NCI-H2196 treated with DMSO at 0.1 percent for 48 hours (cell line): ENCODE measurements around the gene UTP18.
"Not testable (repeated sequence)": the region's sequence is repeated elsewhere in the genome, so short reads cannot be mapped to it uniquely, and the experiment has no call there.

Source experiments
- DNase-seq: peaks from one replicate; lab custom pipeline; 2025; ENCODE audit not compliant: unreplicated experiment; lab: John Stamatoyannopoulos, UW

Gene UTP18

GRCh38 chr17:51258756-51259563 is 1.4 kb upstream of the UTP18 start:
- DNase-seq, result no peak

DNA sequence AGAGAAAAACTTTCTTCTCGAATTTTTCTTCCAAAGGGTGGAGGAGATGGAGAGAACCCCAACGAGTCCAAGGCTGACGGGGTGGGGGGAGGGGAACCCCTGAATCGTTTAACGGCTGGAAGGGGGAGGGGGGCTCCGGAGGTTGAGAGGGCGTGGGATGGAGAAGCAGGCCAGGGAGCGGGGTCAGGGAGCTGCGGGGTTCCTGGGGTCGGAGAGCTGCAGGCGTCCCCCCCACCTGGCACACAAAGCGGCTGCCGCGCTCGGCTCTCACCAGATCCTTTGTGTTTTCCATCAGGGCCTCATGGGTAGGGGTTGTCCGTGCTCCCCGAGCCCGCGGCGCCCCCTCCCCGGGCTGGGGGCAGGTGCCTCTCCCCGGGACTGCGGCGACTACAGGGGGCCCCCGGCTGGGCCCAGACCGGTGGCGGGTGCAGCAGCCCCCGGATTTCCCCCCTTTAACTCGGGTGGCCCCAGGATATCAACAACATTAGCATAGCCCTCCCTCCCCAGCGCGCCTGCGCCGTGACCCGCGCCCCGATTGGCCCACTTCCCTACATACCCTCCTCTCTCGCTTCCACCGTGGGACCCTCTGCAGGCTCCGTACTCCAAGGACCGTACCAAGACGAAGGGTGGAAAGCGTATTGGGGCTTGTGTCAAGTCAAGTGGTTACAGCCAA is 646 bp upstream of the UTP18 start, which contains the start of gene MBTD1:
Gene MBTD1, minus strand, starts transcription at position 486 of the 673 bp plus-strand sequence. CDS start 34,888 bp downstream, outside the sequence.
- DNase-seq, result peak; percentile 86

DNA sequence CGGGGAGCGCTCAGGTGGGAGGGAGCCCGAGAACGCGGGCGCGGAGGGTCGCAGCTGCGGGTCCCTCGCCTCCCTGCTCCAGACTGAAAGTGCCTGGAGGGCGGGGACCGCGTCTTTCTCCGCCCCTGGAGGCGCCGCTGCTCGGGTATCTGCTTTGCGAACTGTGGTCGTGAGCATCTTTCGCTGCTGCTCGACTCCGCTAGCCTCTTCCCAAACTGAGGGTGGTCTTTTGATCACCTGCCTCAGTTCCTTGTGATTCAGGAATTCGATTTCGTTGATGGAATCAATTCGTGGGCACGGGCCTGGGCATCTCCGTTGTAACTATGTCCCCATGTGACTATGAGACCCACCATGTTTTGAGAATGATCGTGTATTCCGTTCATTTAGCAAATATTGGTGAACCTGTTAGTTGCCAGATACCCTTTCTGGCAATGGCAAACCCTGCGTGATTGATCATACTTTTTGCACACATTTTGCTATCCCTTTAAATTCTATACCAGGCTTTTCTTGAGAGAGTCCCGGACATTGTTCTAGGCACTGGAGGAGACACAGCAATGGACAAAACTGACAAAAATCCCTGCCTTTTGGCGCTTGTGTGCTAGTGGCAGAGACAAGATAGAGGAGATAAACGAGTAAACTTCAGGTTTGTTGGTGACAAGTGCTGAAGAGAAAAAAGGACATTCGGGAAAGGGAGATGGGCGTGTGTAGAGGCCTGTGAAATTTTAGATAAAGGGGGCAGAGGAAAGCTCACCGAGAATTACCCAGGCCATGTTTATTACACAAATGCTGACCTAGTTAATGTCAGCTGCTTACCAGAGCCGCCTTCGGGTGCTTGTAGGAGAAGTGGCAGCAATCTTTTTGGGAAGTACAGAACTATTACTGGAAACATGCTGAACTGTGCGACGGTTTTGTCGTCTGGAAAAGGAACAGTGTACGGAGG is 948 bp downstream of the UTP18 start:
- DNase-seq, result no peak

DNA sequence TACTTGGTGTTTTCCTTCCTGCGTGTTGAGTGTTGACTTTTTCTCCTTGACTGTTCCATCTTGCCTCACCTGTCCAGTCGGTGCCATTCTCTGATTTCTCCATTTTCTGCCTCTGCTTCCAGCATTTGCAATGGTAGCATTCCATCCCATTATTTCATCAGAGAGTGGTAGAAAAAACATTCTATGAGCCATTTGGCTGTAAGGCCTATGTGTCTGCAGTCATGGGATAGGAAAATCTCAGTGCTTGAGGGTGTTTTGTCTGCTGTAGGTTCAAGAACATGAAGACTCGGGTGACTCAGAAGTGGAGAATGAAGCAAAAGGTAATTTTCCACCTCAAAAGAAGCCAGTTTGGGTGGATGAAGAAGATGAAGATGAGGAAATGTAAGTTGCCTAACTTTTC is 2.7 kb downstream of the UTP18 start:
- DNase-seq, result no peak

DNA sequence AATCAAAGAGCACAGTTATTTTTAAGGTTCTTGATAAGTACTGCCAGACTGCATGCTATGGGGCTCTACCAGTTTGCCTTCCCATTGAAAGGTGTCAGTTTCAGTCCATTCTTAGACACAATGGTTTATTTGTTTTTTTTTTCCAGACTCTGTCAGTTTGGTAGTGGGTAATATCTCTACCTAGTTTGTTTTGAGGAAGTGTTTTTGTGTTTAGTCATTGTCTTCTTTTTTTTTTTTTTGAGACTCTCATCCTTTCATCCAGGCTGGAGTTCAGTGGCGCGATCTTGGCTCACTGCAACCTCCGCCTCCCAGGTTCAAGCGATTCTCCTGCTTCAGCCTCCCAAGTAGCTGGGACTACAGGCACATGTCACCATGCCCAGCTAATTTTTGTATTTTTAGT is 4.1 kb downstream of the UTP18 start:
- DNase-seq, result not testable (repeated sequence)

DNA sequence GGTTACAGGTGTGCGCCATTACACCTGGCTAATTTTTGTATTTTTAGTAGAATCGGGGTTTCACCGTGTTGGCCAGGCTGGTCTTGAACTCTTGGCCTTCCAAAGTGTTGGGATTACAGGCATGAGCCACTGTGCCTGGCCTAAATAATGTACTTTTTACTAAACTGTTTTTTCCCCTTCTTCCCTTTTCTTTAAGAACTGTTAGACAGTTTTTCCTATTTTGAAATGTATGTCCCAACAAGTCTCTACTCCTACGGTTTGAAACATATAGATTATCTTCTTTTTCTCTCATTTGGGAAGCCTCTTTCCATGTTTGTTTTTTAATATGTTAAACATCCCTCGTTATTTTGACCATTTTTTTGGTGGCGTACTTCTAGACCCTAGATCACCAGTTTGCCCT is 9.6 kb downstream of the UTP18 start:
- DNase-seq, result no peak

- DNase-seq, result no peak
Observed at GRCh38 chr17:51270636-51271035, 10.3 kb downstream of the UTP18 start.

DNA sequence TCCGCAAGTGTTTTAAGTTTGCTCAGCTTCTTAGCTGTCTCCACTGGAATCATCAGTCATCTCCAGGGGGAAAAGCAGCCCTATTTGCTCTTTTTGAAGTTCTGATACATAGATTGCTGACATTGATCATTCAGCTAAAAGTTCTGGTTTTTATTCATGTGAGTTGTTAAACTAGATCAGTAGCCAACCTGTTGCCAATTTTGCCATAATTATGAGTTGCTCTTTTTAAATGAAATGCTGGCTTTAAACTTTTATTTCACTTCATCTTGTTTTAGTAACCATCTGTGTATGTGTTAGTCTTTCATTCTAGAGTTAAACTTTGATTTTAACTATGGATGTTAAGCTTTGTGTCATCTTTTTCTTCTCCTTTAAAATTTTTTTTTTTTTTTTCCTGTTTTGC is 12.5 kb downstream of the UTP18 start:
- no peak for DNase-seq

DNA sequence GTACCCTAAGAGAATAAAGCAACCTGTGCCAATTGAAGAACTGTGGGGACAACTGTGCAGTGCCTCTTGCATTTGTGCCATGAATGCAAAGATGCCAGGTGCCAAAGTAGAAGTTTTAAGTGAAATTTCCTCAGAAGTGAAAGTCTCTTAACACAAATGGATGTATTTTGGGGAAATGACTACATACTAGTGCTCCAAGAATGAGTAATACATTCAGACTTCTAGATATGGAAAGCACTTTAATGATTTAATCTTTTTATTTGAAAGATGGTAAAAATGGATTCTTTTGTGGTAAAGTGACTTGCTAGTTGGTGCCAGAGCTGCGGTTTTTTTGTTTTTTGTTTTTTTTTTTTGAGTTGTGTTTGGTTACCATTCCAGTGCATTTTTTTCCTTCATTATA is 15.0 kb downstream of the UTP18 start:
- DNase-seq, result no peak

DNA sequence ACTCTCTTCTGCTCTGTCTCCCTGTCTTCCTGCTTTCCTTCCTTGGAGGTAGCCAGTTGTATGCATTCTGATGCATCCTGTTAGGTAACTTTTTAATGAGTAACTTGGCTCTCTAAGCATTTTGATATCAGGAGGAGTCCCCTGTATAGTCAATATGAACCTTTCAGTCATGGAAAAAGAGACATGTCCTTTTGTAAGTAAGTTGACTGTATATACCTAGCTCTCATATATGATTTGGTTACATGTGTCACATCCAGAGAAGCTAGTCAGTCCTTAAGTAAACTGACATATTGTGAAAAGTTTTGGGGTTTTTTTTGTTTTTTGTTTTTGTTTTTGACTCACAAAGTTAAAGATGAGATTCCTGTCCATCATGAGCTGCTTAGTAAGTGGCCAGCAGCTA is 18.8 kb downstream of the UTP18 start:
- no peak for DNase-seq

DNA sequence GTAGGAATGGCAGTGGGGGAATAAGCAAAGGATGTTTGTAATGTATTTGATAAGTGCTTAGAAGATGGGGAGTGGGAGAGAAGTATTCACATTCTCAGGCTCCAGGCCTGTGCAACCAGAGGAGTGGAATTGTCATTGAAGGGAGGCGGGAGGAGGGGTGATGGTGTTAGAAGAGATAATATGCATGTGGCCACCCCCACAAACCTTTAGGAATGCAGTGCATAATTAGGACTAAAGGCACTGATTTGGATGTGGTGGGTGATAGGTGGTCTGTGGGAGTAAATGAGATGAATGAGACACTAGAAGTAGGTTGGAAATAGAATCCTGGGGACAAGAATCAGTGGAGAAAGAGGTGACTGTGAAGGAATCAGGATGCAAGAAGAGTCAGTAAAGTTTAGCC is 27.1 kb downstream of the UTP18 start:
- no peak for DNase-seq

DNA sequence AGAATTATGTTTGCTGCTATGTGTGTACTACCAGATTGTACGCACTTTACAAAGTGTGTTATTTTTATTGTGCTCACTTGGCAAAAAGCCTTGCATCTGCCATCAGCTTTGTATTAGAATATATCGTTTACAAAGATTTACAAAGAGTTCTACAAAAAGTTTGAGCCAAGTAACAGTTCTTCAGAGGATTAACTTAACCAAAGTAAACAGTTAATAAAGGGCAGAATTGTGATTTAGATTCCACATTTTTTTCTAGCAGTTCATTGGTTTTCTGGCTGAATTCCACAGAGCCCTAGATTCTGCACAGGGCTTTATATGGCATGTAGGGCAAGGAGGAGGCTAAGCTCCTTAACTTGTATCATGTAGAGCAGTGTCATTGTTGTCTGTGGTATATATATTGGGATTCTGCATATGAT is 29.4 kb downstream of the UTP18 start:
- DNase-seq, result no peak

DNA sequence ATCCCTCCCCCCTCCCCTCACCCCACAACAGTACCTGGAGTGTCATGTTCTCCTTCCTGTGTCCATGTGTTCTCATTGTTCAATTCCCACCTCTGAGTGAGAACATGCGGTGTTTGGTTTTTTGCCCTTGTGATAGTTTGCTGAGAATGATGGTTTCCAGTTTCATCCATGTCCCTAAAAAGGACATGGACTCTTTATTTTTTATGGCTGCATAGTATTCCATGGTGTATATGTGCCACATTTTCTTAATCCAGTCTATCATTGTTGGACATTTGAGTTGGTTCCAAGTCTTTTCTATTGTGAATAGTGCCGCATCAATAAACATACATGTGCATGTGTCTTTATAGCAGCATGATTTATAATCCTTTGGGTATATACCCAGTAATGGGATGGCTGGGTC is 34.0 kb downstream of the UTP18 start:
- not testable (repeated sequence) for DNase-seq

- peak; percentile 5 for DNase-seq
Observed at GRCh38 chr17:51298508-51299371, 38.4 kb downstream of the UTP18 start.

- no peak for DNase-seq
Observed at GRCh38 chr17:51299859-51300258, 39.5 kb downstream of the UTP18 start.

DNA sequence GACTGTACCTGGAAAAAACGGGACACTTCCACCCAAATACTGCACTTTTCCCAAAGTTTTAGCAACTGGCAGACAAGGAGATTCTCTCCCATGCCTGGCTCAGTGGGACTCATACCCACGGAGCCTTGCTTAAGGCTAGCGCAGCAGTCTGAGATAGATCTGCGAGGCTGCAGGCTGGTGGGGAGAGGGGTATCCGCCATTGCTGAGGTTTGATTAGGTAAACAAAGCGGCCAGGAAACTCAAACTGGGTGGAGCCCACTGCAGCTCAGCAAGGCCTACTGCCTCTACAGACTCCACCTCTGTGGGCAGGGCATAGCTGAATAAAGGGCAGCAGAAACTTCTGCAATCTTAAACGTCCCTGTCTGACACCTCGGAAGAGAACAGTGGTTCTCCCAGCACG is 44.8 kb downstream of the UTP18 start:
- no peak for DNase-seq

DNA sequence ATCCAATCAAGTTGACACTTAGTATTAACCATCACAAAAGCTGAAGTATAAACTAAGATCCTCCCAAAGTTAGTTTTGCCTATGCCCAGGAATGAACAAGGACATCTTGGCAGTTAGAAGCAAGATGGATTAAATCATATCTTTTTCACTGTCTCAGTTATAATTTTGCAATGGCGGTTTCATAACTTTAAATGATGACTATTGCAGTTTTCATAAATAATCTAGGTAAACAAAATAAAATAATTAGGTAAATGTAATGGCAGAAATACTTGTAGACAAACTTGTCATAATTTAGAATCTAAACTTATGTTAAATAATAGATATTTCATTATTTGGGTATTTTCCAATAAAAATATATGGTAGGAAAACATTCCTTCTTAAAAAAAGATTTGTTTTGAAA is 51.7 kb downstream of the UTP18 start:
- not testable (repeated sequence) for DNase-seq

DNA sequence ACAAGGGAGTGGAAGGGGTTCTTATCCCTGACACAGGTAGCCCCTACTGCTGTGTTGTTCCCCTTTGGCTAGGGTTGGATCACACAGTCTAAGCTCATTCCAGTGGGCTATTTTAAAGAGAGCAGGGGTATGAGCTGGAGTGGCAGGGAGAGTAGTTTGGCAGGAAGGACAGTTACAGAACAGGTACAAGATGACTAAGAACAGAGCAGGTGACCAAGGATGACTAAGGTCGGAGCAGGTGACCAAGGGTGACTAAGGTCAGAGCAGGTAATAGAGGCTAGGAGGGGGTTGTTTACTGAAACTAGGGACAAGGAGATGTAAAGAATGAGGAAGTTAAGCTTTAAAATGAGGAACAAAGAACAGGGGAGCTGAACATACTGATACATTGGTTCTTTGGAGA is 58.8 kb downstream of the UTP18 start:
- no peak for DNase-seq

DNA sequence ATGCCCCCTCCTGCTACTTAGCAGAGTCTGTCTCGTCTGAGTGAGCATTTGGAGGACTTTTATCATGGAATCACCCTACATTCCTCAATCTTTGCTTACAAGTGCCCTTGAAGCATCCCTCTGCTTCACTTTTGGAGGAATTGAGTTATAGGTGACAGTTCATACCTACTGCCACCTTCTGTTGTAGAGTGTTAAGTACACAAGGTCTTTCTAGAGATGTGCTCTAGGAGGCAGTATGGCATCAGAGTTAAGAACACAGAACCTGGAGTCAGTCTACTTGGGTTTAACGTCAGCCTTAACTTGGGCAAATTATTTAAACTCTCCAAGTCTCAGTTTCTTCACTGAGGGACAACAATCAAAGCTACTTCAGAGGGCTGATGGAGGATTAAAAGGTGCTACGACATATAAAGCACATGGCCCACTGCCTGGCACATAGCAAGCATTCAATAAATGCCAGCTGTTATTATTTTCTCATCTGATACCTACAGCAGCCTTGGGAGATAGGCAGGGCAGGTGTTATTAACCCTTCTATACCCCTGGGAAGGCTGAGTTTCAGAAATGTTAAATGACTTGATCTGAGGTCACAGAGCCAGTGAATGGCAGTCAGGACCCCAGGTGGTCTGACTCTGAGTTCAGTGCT is 62.2 kb downstream of the UTP18 start:
- no peak for DNase-seq

DNA sequence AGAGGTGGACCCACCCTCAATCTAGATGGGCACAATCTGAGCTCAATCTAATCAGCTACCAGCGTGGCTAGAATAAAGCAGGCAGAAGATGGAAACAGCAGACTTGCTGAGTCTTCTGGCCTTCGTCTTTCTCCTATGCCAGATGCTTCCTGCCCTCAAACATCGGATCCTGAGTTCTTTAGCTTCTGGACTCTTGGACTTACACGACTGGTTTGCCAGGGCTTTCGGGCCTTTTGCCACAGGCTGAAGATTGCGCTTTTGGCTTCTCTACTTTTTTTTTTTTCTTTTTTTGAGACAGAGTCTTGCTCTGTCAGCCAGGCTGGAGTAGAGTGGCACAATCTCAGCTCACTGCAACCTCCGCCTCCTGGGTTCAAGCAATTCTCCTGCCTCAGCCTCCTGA is 65.1 kb downstream of the UTP18 start:
- DNase-seq, result no peak
